Stimulated activated naive CD4-positive, alpha-beta T cell treated with Interleukin-2 at 50 U/mL for 16 hours (primary cell): ENCODE data around the gene C1RL.
"Not testable (repeated sequence)": the region's sequence is repeated elsewhere in the genome, so short reads cannot be mapped to it uniquely, and the experiment has no call there.

Experiments used
- DNase-seq: peaks from one replicate; lab custom pipeline; 2025; lab: John Stamatoyannopoulos, UW

Gene C1RL

DNA sequence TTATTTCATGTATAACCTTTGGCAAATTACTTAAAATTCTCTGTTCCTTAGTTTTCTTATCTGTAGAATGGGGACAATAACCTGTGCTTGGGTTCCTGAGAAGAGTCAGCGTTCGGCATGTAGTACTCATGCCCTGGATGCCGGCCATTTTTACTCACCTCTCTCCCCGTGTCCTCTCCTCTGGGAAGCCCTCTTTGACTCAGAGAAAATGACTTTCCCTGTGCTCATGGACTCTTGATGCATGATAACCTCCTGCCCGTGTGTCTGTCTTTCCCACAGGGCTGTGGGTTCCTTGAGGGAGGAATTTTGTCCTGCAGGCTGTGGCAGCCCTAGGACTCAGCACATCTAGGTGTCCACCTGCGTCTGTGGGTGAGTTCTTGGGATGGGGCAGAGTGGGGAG is 5.8 kb upstream of the C1RL start:
- DNase-seq = no peak

DNA sequence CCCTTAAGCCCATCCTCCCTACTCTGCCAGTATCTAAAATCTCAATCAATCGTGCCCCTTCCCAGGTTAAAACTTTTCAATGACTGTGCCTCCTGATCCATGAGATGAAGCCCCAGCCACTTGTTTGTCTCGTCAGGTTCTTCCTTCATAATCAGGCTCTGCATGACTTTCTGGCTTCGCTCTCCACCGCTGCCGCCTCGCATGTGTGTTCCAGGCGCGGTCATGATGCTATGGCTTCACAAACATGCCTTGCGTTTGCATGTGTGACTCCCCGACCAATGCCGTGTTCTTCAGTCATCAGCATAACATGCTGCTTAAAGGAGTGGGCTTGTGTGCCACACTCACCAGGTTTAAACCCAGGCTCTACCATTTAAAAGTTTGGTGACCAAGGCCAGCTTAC is 5.0 kb upstream of the C1RL start:
- DNase-seq = no peak

DNA sequence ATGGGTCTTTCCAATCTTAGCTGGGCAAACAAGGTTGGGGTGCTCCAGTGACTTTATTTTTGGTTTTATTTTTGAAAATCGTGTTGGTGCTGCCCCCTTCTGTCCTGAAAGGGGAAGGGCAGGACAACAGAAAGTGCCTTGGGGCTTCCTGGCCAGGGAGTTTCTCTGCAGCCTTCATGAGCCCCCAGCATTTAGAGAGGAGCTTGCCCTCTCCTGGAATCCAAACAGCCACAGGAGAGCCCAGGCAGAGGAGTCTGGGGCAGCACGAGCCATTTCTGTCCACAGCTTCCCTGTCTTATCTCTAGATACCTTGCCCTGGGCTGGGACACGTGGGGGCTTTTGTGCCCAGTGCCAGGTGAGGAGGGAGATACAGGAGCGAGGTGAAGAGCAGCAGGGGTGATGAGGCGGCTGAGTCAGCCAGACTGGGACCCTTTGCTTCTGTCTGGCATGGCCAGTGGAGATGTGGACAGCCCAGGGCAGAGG is 4.4 kb upstream of the C1RL start:
- DNase-seq = peak; percentile 7

DNA sequence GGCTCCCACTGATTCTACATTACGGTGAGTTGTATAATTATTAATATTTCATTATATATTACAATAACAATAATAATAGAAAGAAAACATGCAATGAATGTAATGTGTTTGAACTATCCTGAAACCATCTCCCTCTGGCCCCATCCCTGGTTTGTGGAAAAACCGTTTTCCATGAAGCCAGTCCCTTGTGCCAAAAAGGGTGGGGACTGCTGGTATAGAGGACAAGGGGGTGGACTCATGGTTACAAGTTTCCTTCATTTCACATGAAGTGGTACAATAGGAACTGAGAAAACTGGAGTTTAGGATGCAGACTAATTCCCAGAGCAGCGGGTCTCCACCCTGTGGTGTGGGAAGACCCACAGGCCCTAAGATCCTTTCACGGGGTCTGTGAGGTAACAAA is 3.0 kb upstream of the C1RL start:
- DNase-seq = no peak

DNA sequence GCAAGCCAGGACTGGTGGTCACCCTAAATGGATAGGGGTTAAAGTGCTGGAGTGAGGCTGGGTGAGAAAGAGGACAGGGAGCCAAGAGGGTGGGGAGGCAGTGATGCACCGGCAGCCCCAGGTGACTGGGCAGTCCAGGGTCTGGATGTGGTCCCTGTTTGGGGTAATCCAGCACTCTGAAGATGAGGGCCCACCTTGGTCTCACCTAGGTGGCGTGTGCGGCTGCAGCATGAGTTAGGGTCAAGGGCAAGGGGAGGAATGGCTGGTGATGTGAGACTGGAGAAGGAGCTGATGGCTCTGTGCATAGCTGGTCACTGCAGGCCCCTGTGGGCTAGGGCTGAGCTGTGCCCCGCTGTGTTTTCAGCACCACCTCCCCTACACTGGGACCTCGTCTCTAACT is 1.6 kb upstream of the C1RL start:
- no peak for DNase-seq

DNA sequence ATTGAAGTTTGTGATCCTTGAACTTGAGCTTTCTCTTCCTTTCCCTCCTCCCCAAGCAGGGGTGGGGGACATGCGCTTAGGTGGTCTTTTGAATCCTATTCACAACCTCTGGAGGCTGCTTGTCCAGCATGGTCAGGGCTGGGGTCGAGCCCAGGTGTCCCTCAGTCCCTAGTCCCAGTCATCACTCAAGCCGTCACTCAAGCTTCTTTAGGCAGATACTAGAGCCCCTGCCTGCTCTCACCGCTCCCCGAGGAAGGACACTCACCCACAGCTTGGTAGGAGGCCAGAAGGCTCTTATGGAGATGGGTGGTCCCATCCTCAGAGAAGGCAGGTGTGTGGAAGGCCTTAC is 532 bp upstream of the C1RL start:
- DNase-seq = no peak

DNA sequence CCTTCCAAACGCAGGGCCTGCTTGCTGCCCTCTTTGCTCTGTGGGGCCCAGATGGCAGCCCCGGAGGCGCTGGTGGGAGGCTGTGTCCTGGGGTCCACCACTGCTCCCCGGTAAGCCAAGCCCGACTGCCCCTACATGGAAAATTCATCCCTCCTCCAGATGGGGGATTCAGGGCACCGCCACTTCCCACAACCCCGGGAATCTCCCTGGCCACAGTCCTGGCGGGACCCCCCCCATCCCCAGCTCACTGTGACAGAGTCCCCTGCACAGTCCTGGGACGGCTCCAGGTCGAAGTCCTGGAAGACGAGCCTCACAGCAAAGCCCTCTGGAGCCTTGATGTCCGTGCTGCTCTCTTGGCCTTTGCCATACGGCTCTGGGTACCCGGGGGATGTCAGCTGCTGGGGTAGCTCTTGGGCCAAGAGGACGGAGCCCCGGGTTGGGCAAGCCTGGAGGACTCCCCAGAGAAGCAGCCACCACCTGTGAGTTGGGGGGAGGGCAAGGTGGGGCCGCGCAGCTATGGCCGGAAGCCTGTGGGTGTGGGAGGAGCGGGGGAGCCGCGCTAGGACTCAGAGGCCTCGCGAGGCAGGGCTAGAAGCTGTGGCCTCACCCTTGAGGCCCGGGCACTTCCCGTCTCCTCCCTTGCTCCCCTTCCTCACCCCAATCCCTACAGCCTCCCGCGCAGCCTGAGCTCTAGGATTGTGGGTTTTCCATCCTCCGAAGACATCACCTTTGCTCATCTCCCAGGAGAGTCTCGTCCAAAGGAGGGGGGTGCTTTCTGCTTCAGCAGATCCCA is 815 bp downstream of the C1RL start:
- DNase-seq = peak; percentile 67

DNA sequence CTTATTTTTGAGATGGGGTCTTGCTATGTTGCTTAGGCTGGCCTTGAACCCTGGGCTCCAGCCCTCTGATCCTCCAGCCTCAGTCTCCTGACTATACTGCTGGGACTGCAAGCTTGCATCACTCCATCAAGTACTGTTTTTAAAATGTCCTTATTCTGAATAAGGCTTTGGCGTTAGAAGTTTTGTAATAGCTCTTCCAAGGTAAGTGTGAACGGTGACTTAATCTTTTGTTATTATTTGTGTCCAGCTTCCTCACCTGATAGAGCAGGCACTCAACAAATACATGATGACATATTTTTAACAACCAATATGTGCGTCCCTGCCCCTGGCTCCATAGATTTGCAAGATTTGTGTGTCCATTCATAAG is 1.4 kb downstream of the C1RL start:
- no peak for DNase-seq

DNA sequence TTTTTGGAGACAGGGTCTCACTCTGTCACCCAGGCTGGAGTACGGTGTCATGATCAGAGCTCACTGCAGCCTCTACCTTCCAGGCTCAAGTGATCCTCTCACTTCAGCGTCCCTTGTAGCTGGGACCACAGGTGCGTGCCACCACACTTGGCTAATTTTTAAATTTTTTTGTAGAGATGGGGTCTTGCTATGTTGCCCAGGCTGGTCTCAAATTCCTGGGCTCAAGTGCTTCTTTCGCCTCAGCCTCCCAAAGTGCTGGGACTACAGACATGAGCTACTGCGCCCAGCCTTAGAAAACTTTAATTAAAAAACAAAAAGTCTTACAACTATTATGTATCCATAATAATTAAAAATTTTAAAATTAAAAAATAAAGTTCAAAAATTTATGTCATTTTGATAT is 1.8 kb downstream of the C1RL start:
- DNase-seq = not testable (repeated sequence)

DNA sequence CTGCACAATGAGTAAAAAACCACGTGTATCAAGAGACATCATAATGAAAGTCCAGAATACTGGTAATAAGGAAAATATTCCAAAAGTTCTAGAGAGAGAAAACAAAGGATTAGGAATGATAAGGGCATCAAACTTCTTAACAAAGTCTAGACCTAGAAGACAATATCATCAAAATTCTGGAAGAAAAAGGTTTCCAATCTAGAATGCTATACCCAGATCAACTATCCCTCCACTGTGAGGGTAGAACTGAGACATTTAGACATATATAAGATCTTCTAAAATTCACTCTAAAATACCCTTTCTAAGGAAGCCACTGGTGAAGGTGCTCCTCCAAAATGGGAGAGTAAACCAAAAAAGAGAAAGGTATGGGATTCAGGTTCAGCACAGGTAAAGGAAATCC is 2.9 kb downstream of the C1RL start:
- no peak for DNase-seq

DNA sequence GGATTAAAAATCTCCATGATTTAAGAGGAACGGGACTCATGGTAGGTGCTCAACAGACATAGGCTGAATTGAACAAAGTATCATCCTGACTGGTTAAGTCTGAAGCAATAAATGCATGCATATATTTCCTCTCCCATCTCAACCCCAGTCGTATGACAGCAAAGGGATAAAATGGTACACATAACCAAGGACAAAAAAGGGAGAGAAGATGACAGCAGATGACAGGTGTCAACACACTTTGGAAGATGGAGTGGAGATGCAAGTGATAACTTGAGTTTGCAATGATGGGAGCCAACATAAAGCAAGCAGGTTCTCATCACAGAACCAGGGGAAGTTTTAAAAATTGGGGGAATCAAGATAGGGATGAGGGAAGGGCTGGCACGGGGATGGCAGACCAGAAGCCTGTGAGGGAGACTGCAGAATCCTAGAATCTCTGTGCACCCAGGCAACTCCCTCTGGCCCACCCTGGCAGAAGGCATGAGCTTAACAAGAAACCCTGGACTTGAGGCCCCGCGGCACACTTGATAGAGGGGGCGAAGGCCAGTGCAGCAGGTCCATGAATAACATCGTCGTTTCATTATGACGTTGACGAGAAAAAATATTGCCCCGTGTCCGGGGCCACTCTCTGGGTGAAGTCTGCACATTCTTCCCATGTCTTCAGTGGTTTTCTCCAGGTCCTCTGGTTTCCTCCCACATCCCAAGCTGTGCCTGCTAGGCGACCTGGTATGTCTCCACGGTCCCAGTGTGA is 5.0 kb downstream of the C1RL start:
- DNase-seq = no peak

DNA sequence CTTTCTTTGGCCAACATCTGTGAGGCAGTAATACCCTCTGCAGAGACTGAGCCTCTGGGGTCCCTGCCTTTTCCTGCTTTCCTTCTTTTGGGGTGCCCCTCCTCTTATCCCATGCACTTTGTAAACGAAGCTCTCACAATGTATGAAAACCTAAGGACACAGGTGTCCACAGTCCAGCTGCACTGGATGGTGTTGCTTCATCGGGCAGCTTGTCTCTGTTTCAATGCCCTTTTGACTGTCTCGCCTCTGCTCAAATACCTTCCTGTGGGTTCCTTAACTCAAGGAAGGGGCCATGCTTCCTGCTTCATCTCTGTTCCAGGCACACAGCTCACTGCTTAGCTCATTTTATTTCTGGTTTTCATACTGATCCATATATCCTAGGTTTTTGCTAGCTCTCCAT is 6.4 kb downstream of the C1RL start:
- no peak for DNase-seq

DNA sequence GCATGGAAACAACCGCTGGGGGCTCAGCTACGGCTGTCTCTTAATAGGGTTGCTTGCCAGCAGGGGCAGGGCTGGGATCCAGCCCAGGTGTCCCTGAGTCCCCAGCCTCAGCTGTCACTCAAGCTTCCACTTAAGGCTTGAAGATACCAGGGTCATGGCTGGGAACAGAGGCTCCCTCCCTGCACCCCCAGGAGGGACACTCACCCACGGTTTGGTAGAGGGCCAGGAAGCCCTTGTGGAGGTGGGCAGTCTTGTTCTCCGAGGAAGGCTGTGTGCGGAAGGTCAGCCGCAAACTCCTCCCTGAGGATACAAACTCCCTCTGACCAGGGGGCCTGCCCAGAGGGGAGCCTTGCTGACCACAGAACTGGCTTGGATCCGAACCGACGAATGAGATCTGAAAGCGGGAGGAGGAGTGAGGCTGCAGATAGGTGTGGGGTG is 7.3 kb downstream of the C1RL start:
- DNase-seq = no peak

DNA sequence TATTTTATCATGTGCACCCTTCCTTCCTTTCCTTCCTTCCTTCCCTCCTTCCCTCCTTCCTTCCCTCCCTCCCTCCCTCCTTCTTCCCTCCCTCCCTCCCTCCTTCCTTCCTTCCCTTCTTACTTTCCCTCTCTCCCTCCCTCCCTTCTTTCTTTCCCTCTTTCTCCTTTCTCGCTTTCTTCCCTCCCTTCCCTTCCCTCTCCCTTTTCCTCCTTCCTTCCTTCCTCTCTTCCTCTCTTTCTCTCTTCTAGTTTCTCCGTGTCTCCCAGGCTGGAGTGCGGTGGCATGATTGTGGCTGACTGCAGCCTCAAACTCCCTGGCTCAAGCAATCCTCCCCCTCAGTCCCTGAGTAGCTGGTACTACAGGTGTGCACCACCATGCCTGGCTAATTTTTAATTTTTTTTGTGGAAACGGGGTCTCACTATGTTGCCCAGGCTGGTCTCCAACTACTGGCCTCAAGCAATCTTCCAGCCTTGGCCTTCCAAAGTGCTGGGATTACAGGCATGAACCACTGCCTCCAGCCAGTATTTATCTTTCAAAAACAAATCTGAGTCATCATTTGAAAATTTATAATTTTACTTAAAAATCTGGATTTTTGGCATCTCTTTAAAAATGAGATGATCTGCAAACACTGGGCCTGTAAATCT is 7.8 kb downstream of the C1RL start:
- DNase-seq = no peak

DNA sequence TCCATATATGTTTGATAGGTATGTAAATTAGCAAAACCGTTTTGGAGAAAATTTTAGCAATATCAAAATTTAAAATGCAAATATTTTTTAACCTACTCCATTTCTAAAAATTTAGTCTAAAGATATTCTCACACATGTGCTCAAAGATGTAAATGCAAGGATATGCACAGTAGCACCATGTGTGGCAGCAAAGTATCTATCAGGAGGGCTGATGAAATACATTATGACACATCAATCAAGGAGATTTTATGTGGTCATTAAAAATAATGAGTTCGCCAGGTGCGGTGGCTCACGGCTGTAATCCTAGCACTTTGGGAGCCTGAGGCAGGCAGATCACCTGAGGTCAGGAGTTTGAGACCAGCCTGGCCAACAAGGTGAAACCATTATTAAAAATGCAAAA is 8.8 kb downstream of the C1RL start:
- no peak for DNase-seq

DNA sequence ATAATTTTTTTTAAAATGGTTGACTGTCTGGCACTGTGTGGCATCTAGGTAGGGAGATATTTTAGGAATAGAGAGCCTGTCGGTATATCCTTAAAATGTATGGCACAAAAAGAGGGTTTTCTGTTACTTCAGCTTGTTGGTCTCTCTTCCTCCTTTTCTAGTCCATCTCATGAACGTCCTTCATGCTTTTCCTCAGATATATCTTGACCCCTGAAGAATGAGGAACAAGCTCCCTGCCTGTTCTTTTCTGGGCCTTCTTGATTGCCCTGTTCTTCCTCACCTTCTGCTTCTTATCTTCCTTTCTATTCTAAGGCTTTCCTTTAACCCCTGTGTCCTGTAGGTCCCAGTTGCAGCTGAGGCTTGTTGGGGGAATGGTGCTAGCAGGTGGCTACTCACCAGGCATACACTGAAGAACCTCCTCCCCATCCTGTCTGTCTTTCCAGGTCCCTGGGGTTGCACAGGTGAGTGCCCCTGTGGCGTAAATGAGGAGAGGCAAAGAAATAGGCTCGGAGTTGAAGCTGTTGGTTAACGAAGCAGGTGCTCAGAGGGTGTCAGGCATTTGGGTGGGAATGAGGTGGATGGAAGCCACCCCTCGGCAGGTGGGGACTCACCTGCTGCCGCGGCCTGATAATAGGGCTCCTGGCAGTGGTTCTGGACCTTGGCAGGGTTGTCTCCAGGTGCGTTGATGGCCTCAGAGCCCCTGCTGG is 9.6 kb downstream of the C1RL start:
- DNase-seq = no peak

DNA sequence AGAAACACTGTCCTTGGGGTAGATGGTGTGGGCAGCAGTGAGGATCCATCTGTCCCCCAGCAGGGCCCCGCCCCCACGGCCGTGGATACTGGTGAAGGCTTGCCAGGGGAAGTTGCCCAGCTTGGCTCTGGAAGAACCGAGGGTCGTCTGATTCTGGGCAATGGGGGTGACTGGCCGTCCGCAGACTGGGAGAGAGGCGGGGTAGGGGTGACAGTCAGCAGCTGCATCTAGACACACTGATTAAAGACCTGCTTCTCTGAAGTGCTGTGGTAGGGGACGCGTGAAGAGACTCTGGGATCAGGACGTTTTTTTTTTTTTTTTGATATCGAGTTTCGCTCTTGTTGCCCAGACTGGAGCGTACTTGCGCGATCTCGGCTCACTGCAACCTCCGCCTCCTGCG is 12.0 kb downstream of the C1RL start:
- no peak for DNase-seq

DNA sequence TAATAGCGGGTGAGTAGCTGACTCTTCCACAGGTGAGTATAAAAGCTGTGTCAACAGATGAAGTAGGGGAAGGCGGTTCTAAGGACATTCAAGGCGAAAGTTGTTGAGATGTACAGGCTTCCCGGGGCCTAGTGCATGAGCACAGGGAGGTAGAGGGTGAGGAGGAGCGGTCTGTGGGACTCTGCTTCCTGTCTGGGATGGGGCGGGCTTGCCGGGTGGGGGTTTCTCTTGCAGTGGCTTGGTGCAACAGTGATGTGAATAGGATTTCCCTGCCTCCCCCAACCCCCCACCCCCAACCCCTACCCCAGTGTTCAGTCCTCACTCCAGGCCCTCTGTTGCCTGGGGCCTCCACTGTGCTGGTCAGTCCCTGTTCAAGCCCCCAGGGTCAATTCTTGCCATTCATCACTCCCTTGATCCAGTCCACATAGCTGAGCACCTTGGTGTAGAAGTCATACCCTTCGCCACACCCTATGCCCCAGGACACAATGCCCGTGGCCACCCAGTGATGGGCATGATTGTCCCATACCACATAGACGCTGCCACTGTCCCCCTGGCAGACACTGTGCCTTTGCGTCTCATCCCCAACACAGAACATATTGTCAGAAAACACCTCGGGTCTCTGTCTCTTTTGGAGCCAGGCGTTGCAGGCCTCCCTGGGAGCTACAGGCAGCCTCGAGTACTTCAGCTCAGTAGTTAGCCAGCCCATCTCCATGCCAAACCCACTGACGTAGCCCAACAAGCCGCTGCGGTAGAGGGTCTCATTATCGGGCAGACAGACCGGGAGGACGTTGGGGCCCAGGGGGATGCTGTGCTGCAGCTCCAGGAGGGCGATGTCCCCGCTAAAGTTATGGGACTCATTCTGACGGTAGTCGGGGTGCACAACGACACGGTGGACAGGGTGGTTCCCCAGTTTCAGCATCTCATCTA is 12.7 kb downstream of the C1RL start:
- no peak for DNase-seq

DNA sequence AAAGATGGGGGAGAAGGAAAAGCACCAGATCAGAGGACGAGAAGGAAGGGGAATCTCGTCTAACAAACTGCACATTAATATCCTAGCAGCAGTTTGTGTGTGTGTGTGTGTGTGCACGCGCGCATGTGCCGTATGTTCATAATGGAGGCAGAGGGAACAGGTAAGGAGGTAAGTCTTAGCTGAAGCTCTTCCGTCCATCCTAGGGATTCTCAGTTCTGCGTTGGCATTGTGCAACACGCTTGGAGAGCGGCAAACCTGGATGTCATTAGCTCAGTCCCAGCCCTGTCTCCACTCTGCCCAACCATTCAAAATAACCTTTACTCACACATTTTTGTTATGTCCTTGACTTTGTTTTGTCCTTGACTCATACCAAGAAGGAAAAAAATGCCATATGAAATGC is 15.1 kb downstream of the C1RL start:
- DNase-seq = no peak

DNA sequence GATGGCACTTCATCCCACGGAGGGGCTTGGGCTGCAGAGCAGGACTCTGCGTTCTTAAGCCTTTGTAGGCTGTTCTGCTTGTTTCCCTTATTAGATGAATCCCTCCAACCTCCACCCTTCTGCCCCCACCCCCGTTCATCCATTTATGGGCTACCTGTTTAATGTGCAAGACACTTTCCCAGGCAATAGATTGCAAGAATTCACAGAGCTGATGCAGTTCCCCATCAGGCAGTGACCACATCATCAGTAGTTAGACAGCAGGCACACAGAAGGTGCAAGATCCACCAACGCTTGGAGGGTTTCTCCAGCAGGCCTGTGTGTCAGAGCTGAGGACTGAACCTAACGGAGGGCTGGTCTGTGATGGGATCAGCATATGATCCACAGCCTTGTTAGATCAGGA is 15.5 kb downstream of the C1RL start:
- no peak for DNase-seq

DNA sequence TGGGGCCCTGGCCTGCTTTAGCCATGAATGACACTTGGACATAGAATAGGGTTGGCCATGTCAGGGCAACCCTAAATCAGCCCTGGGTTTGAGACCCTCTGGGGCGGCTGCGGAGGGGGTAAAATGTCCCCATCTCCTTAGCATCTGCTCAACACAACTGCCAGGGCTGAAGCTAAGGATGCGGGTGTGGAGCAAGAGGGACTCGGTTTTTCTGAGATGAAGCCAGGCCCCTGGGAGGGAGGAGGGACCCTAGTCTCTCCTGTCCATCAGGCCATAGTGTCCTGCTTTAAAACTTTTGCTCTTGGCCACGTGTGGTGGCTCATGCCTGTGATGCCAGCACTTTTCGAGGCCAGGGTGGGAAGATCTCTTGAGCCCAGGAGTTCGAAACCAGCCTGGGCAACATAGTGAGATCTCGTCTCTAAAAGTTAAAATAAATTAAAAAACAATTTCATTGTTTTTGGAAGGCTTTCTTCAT is 16.0 kb downstream of the C1RL start:
- DNase-seq = no peak
